ENCODE data around the gene TBC1D4.

DNA sequence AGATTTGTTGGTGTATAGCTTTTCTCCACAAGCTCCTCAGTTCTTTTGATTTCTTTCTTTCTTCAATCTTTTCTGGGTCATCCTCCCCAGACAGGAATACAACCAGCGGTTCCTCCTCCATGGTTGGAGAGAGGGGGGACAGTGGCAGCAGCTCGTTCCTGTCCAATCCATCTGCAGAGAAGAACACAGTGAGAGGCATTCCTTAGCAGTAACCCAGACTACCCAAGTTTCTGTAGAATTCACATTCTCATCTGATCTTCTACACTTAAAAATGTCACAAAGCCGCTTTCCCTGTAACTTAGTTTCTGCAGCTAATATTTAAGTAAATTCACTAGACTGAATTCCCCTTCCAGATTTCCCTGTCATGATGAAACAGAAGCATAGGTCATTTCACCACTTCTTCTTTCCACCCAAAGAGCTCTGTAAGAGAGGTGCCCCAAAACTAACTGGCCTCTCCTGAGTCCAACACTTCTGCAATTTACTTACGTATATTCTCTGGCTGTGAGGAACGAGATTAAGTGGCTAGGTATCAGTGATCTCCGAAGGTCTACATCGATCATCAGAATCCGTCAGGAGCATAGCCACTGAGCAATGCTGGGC, 171.9 kb downstream of the TBC1D4 start:
- TF ChIP-seq, protein P1, sequence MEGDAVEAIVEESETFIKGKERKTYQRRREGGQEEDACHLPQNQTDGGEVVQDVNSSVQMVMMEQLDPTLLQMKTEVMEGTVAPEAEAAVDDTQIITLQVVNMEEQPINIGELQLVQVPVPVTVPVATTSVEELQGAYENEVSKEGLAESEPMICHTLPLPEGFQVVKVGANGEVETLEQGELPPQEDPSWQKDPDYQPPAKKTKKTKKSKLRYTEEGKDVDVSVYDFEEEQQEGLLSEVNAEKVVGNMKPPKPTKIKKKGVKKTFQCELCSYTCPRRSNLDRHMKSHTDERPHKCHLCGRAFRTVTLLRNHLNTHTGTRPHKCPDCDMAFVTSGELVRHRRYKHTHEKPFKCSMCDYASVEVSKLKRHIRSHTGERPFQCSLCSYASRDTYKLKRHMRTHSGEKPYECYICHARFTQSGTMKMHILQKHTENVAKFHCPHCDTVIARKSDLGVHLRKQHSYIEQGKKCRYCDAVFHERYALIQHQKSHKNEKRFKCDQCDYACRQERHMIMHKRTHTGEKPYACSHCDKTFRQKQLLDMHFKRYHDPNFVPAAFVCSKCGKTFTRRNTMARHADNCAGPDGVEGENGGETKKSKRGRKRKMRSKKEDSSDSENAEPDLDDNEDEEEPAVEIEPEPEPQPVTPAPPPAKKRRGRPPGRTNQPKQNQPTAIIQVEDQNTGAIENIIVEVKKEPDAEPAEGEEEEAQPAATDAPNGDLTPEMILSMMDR (IDR thresholded peaks at IDR 0.05), result no peak
- TF ChIP-seq ZFX (IDR thresholded peaks at IDR 0.05; ENCODE audit: borderline replicate concordance), result no peak

Data from 22Rv1 (cell line).